ENCODE measurements around the gene TMEM209.
"Not testable (repeated sequence)": the region's sequence is repeated elsewhere in the genome, so short reads cannot be mapped to it uniquely, and the experiment has no call there.

TMEM209 gene

GRCh38 chr7:130216750-130217149, 11.5 kb upstream of the TMEM209 start:
- no peak for DNase-seq

- no peak for DNase-seq
Observed at GRCh38 chr7:130216025-130216424, 10.8 kb upstream of the TMEM209 start.

GRCh38 chr7:130213828-130214227, 8.6 kb upstream of the TMEM209 start:
- no peak for DNase-seq

- DNase-seq: no peak
Observed at GRCh38 chr7:130210181-130210935, 5.2 kb upstream of the TMEM209 start.

- DNase-seq: no peak
Observed at GRCh38 chr7:130208516-130208915, 3.3 kb upstream of the TMEM209 start.

- DNase-seq: no peak
Observed at GRCh38 chr7:130207642-130208041, 2.4 kb upstream of the TMEM209 start, which contains the start of gene SSMEM1. Gene SSMEM1 (plus strand): TSS chr7:130207860. CDS start chr7:130207911, 51 bp downstream.

- no peak for DNase-seq
Observed at GRCh38 chr7:130207033-130207432, 1.8 kb upstream of the TMEM209 start.

GRCh38 chr7:130201796-130202195, 3.4 kb downstream of the TMEM209 start:
- DNase-seq: no peak

- DNase-seq: no peak
Observed at GRCh38 chr7:130197094-130197493, 8.1 kb downstream of the TMEM209 start.

GRCh38 chr7:130196476-130196875, 8.7 kb downstream of the TMEM209 start:
- no peak for DNase-seq

GRCh38 chr7:130195396-130195795, 9.8 kb downstream of the TMEM209 start:
- no peak for DNase-seq

GRCh38 chr7:130191791-130192190, 13.4 kb downstream of the TMEM209 start:
- no peak for DNase-seq

GRCh38 chr7:130189343-130189742, 15.9 kb downstream of the TMEM209 start:
- DNase-seq: no peak

- no peak for DNase-seq
Observed at GRCh38 chr7:130187360-130187759, 17.8 kb downstream of the TMEM209 start.

GRCh38 chr7:130184349-130184748, 20.9 kb downstream of the TMEM209 start:
- not testable (repeated sequence) for DNase-seq

- no peak for DNase-seq
Observed at GRCh38 chr7:130182990-130183389, 22.2 kb downstream of the TMEM209 start.

- DNase-seq: no peak
Observed at GRCh38 chr7:130181263-130181605, 24.0 kb downstream of the TMEM209 start.

- no peak for DNase-seq
Observed at GRCh38 chr7:130180571-130181262, 24.5 kb downstream of the TMEM209 start.

GRCh38 chr7:130179631-130180030, 25.6 kb downstream of the TMEM209 start:
- DNase-seq: no peak

- no peak for DNase-seq
Observed at GRCh38 chr7:130178251-130178650, 27.0 kb downstream of the TMEM209 start.

- DNase-seq: no peak
Observed at GRCh38 chr7:130174237-130174959, 30.8 kb downstream of the TMEM209 start.

- no peak for DNase-seq
Observed at GRCh38 chr7:130162196-130162595, 43.0 kb downstream of the TMEM209 start.

GRCh38 chr7:130160455-130160854, 44.8 kb downstream of the TMEM209 start:
- no peak for DNase-seq

- no peak for DNase-seq
Observed at GRCh38 chr7:130160023-130160422, 45.2 kb downstream of the TMEM209 start.
